ENCODE results near the gene GIMAP5.

The GIMAP5 gene

GRCh38 chr7:150787321-150788281 is 50.4 kb downstream of the GIMAP5 start:
- TF ChIP-seq CTCF (IDR thresholded peaks at IDR 0.05; ENCODE audit: insufficient read depth, low read length, poor library complexity, severe bottlenecking): no peak
- no peak for DNase-seq (ENCODE audit: extremely low read depth, insufficient read length)
- Histone ChIP-seq H3K36me3 (ENCODE audit: control insufficient read depth, insufficient read depth, low read length) (no peaks in the 10 kb centered on the region), H3K27me3 (replicated peaks; ENCODE audit: control insufficient read depth, insufficient read depth, low read length) (no peaks in the 10 kb centered on the region; the same call in 1 of the 2 replicates), H3K4me3 (replicated peaks; ENCODE audit: low read depth, low read length) (no peak overlapping the region)

GRCh38 chr7:150788474-150789269 is 51.5 kb downstream of the GIMAP5 start:
- Histone ChIP-seq H3K36me3 (ENCODE audit: control insufficient read depth, insufficient read depth, low read length) (no peaks in the 10 kb centered on the region), H3K4me3 (replicated peaks; ENCODE audit: low read depth, low read length) (no peak overlapping the region), H3K27me3 (replicated peaks; ENCODE audit: control insufficient read depth, insufficient read depth, low read length) (no peaks in the 10 kb centered on the region; the same call in 1 of the 2 replicates)
- no peak for DNase-seq (ENCODE audit: extremely low read depth, insufficient read length)
- TF ChIP-seq CTCF (IDR thresholded peaks at IDR 0.05; ENCODE audit: insufficient read depth, low read length, poor library complexity, severe bottlenecking): no peak

GRCh38 chr7:150790416-150791075 is 53.3 kb downstream of the GIMAP5 start:
- TF ChIP-seq CTCF (IDR thresholded peaks at IDR 0.05; ENCODE audit: insufficient read depth, low read length, poor library complexity, severe bottlenecking): no peak
- no peaks in the 10 kb centered on the region; the same call in none of the 2 replicates for H3K27me3 ChIP-seq (replicated peaks; ENCODE audit: control insufficient read depth, insufficient read depth, low read length)

GRCh38 chr7:150791304-150791703 is 54.1 kb downstream of the GIMAP5 start:
- H3K27me3 ChIP-seq (replicated peaks; ENCODE audit: control insufficient read depth, insufficient read depth, low read length): no peaks in the 10 kb centered on the region; the same call in none of the 2 replicates

More at GRCh38 chr7:150790416-150791075, 53.3 kb downstream of the GIMAP5 start:
- Histone ChIP-seq H3K36me3 (ENCODE audit: control insufficient read depth, insufficient read depth, low read length) (no peaks in the 10 kb centered on the region), H3K4me3 (replicated peaks; ENCODE audit: low read depth, low read length) (no peak overlapping the region)
- DNase-seq (ENCODE audit: extremely low read depth, insufficient read length): no peak

More at GRCh38 chr7:150791304-150791703, 54.1 kb downstream of the GIMAP5 start:
- H3K4me3 ChIP-seq (replicated peaks; ENCODE audit: low read depth, low read length): no peak overlapping the region
- H3K36me3 ChIP-seq (ENCODE audit: control insufficient read depth, insufficient read depth, low read length): no peaks in the 10 kb centered on the region
- no peak for TF ChIP-seq CTCF (IDR thresholded peaks at IDR 0.05; ENCODE audit: insufficient read depth, low read length, poor library complexity, severe bottlenecking)
- DNase-seq (ENCODE audit: extremely low read depth, insufficient read length): no peak

Measured in GM06990 (cell line).